H1 (cell line): ENCODE data around the gene RIN3. TPM values are rescaled to one million over a fixed set of nuclear protein-coding genes. Genes with fewer than 3 reads are reported as not detected.

Experiments used
- CTCF ChIA-PET: fragments of 300-600 bp; sonication (Branson Sonifier 250); formaldehyde crosslinking; loops from one replicate; lab custom pipeline; 2021; ENCODE audit not compliant: partially characterized antibody; lab: Charles Lee
- POLR2A ChIA-PET: fragments of 300-600 bp; sonication (Branson Sonifier 250); formaldehyde crosslinking; loops from one replicate; lab custom pipeline; 2021; ENCODE audit warnings: inconsistent platforms; ENCODE audit not compliant: partially characterized antibody; lab: Charles Lee
- DNase-seq, 2 experiments: peaks; one replicate each; pipeline versions ENCODE4 v3.0.0 to v3.0.0-alpha.2; 2010 to 2022; ENCODE audit warnings: low spot score in 2 of 2, low read depth in 1 of 2, mixed read lengths in 1 of 2
- FAIRE-seq: peaks from 2 replicates; lab custom pipeline; 2011; peaks lifted over from hg19 to GRCh38; lab: Jason Lieb, UNC
- H2AFZ ChIP-seq: 2 replicates; pipeline ENCODE4 v1.8.1; 2012; ENCODE audit warnings: low read length, inconsistent platforms
- H2AK5ac ChIP-seq: 2 replicates; pipeline ENCODE4 v1.6.1; 2013; ENCODE audit warnings: low read depth, low read length
- H2BK120ac ChIP-seq: replicated peaks from 2 replicates; pipeline ENCODE3; 2013; ENCODE audit warnings: low read depth, low read length, inconsistent platforms
- H2BK12ac ChIP-seq: 2 replicates; pipeline ENCODE4 v1.6.1; 2013; ENCODE audit warnings: low read depth, low read length
- H2BK15ac ChIP-seq: 2 replicates; pipeline ENCODE4 v1.6.1; 2013; ENCODE audit warnings: low read length
- H2BK20ac ChIP-seq: 2 replicates; pipeline ENCODE4 v1.6.1; 2013; ENCODE audit warnings: low read length
- H2BK5ac ChIP-seq: 2 replicates; pipeline ENCODE4 v1.6.1; 2013; ENCODE audit warnings: low read depth, low read length
- H3K14ac ChIP-seq: 2 replicates; pipeline ENCODE4 v1.6.1; 2013; ENCODE audit warnings: inconsistent platforms; ENCODE audit not compliant: insufficient read length
- H3K18ac ChIP-seq: 2 replicates; pipeline ENCODE4 v1.6.1; 2013; ENCODE audit warnings: low read length; ENCODE audit errors: extremely low read depth
- H3K23ac ChIP-seq: 2 replicates; pipeline ENCODE4 v1.6.1; 2013; ENCODE audit warnings: inconsistent platforms; ENCODE audit not compliant: insufficient read length
- H3K23me2 ChIP-seq: 2 replicates; pipeline ENCODE4 v1.6.1; 2013; ENCODE audit warnings: low read depth, low read length
- H3K27ac ChIP-seq: 2 replicates; pipeline ENCODE4 v1.6.1; 2011; ENCODE audit warnings: low read depth, low read length, inconsistent platforms
- H3K27me3 ChIP-seq, 4 experiments: replicated peaks in 1 of 4; 1 replicate in 1 of 4; 2 replicates in 3 of 4; pipeline versions ENCODE4 v1.6.1 to v1.8.1; 2011 to 2013; ENCODE audit warnings: low read length in 3 of 4, mild to moderate bottlenecking in 3 of 4, inconsistent platforms in 2 of 4, mixed read lengths in 2 of 4, moderate library complexity in 1 of 4; ENCODE audit not compliant: control insufficient read depth in 3 of 4, insufficient read depth in 3 of 4; ENCODE audit errors: extremely low read depth in 1 of 4
- H3K36me3 ChIP-seq, 4 experiments: 2 replicates each; pipeline versions ENCODE4 v1.6.1 to v1.8.1; 2011 to 2013; ENCODE audit warnings: mild to moderate bottlenecking in 4 of 4, low read length in 3 of 4, moderate library complexity in 2 of 4, control low read depth in 1 of 4, inconsistent platforms in 1 of 4; ENCODE audit not compliant: insufficient read depth in 4 of 4, control insufficient read depth in 2 of 4
- H3K4ac ChIP-seq: replicated peaks from 2 replicates; pipeline ENCODE3; 2013; ENCODE audit warnings: low read length, low read depth, mixed read lengths, inconsistent platforms; ENCODE audit not compliant: insufficient read length
- H3K4me1 ChIP-seq, 4 experiments: replicated peaks in 1 of 4; 1 replicate in 1 of 4; 2 replicates in 3 of 4; pipeline versions ENCODE4 v1.6.1 to v1.8.1; 2011 to 2013; ENCODE audit warnings: low read length in 3 of 4, inconsistent platforms in 2 of 4, mixed read lengths in 1 of 4; ENCODE audit not compliant: insufficient read depth in 4 of 4, control insufficient read depth in 3 of 4
- H3K4me2 ChIP-seq, 2 experiments: 2 replicates each; pipeline versions ENCODE4 v1.6.1 to v1.8.1; 2011 to 2013; ENCODE audit warnings: low read depth in 2 of 2, low read length in 2 of 2, control low read depth in 1 of 2, inconsistent platforms in 1 of 2, mild to moderate bottlenecking in 1 of 2; ENCODE audit not compliant: insufficient read depth in 1 of 2
- H3K4me3 ChIP-seq, 4 experiments: fragments of 200-600, 300-600 bp in 1 of 4; sonication (generic), shearing (Covaris generic), sonication (Bioruptor Twin) in 1 of 4; 2 replicates each; pipeline versions ENCODE4 v1.5.1 to v1.8.1; 2011 to 2016; ENCODE audit warnings: low read length in 4 of 4, low read depth in 3 of 4, control low read depth in 2 of 4, inconsistent platforms in 2 of 4, mild to moderate bottlenecking in 2 of 4, mixed read lengths in 1 of 4, moderate library complexity in 1 of 4; ENCODE audit not compliant: insufficient read depth in 2 of 4; ENCODE audit errors: extremely low read depth in 1 of 4
- H3K56ac ChIP-seq: replicated peaks from 2 replicates; pipeline ENCODE3; 2013; ENCODE audit warnings: low read depth, mild to moderate bottlenecking, mixed read lengths, low read length, inconsistent platforms; ENCODE audit not compliant: insufficient read length
- H3K79me1 ChIP-seq: 2 replicates; pipeline ENCODE4 v1.6.1; 2013; ENCODE audit warnings: low read depth, low read length, control low read depth
- H3K79me2 ChIP-seq, 2 experiments: 2 replicates each; pipeline versions ENCODE4 v1.6.1 to v1.8.1; 2012 to 2013; ENCODE audit warnings: low read length in 2 of 2, mild to moderate bottlenecking in 2 of 2, inconsistent platforms in 1 of 2; ENCODE audit not compliant: insufficient read depth in 2 of 2, control insufficient read depth in 1 of 2
- H3K9ac ChIP-seq, 4 experiments: replicated peaks in 1 of 4; 1 replicate in 1 of 4; 2 replicates in 3 of 4; pipeline versions ENCODE4 v1.6.1 to v1.8.1; 2011 to 2013; ENCODE audit warnings: low read depth in 3 of 4, low read length in 3 of 4, control low read depth in 2 of 4, mild to moderate bottlenecking in 2 of 4, moderate library complexity in 2 of 4, inconsistent platforms in 1 of 4; ENCODE audit errors: extremely low read depth in 1 of 4
- H3K9me3 ChIP-seq, 2 experiments: 2 replicates each; pipeline versions ENCODE4 v1.6.1 to v1.8.1; 2012 to 2013; ENCODE audit warnings: mild to moderate bottlenecking in 2 of 2, moderate library complexity in 2 of 2, control low read depth in 1 of 2, inconsistent platforms in 1 of 2, low read depth in 1 of 2, low read length in 1 of 2, mixed read lengths in 1 of 2; ENCODE audit not compliant: insufficient read depth in 2 of 2
- H4K20me1 ChIP-seq, 2 experiments: replicated peaks in 1 of 2; 2 replicates each; pipeline versions ENCODE3 to v1.8.1; 2011 to 2013; ENCODE audit warnings: inconsistent platforms in 2 of 2, low read length in 2 of 2, mild to moderate bottlenecking in 1 of 2; ENCODE audit not compliant: insufficient read depth in 2 of 2, control insufficient read depth in 1 of 2
- H4K5ac ChIP-seq: 2 replicates; pipeline ENCODE4 v1.6.1; 2013; ENCODE audit warnings: low read length, low read depth, mixed read lengths, inconsistent platforms; ENCODE audit not compliant: insufficient read length
- H4K8ac ChIP-seq: 2 replicates; pipeline ENCODE4 v1.8.0; 2013; ENCODE audit warnings: mild to moderate bottlenecking, moderate library complexity, low read length, inconsistent platforms; ENCODE audit not compliant: insufficient read depth; ENCODE audit errors: extremely low read depth
- H4K91ac ChIP-seq: replicated peaks from 2 replicates; pipeline ENCODE3; 2013; ENCODE audit warnings: low read length, mixed read lengths, inconsistent platforms; ENCODE audit not compliant: insufficient read length
- MAX ChIP-seq: IDR thresholded peaks from 2 replicates; pipeline ENCODE4 v1.6.1; 2012; ENCODE audit warnings: inconsistent platforms
- PHF8 ChIP-seq: fragments of 200-600 bp; sonication (generic); conservative IDR thresholded peaks from 2 replicates; pipeline ENCODE4 v1.7.1; 2012; ENCODE audit warnings: low read depth, mild to moderate bottlenecking, inconsistent platforms, low read length, moderate library complexity
- WGBS, 2 experiments: shearing (Covaris generic) in 1 of 2; methylation state at CpG; one replicate each; pipeline versions ENCODE4 v1.1.6 to v1.1.7; 2013 to 2015; ENCODE audit warnings: low lambda C conversion rate in 2 of 2, mixed read lengths in 2 of 2, inconsistent platforms in 1 of 2, low coverage in 1 of 2, missing lambda C conversion rate in 1 of 2; ENCODE audit not compliant: insufficient replicate concordance in 2 of 2, insufficient coverage in 1 of 2, insufficient read length in 1 of 2; ENCODE audit errors: extremely low coverage in 1 of 2, missing lambda C conversion rate in 1 of 2; 5-methylcytosine and 5-hydroxymethylcytosine counted together
- polyA plus RNA-seq, 7 experiments: library from polyadenylated mRNA; depleted of rRNA in 3 of 7; stranded (reverse) in 5 of 7; unstranded in 2 of 7; fragments of >200 nt in 5 of 7; fragments of 200-250 nt in 2 of 7; gene quantifications; 1 replicate in 5 of 7; 2 replicates in 1 of 7; 4 replicates in 1 of 7; pipeline versions ENCODE4 v1.2.1 to v1.2.3, GENCODE V29; 2011 to 2013; ENCODE audit warnings: missing spikeins in 2 of 7, mixed read lengths in 2 of 7
- total RNA-seq: library from RNA; stranded (reverse); fragmentation: NEBNext Ultra II Directional; extraction: Animal tissue kit (Norgen Biotek cat#: 25700); gene quantifications from 2 replicates; pipeline ENCODE4 v1.2.1, GENCODE V29; 2021

RIN3 gene
- total and polyA plus RNA-seq, 2 of the 8 experiments (the other 6 are each of a cell fraction or from before 2014, with no cell fraction given) = 0.59 to 1.5 TPM

GRCh38 chr14:92695562-92695961, 182.0 kb downstream of the RIN3 start:
- Histone ChIP-seq H2AK5ac (no peak overlapping the region), H4K91ac (no peak overlapping the region)
- POLR2A ChIA-PET = no interaction called here
- TF ChIP-seq PHF8 = no peak
- no peak for TF ChIP-seq MAX
- TF ChIP-seq, all 59 proteins: peak for 0
- Histone ChIP-seq H3K27ac (no peak overlapping the region), H3K9ac (no peak overlapping the region), H4K8ac (no peak overlapping the region), H2BK20ac (no peak overlapping the region), H4K20me1 (no peaks in the 10 kb centered on the region), H2BK12ac (no peak overlapping the region), H3K14ac (no peak overlapping the region), H3K4me3 (no peak overlapping the region), H3K36me3 (no peaks in the 10 kb centered on the region), H3K79me2 (no peaks in the 10 kb centered on the region), H3K23ac (no peak overlapping the region), H3K23me2 (no peaks in the 10 kb centered on the region), H3K4me1 (no peaks in the 10 kb centered on the region), H3K4me2 (no peak overlapping the region), H3K9me3 (no peaks in the 10 kb centered on the region), H3K79me1 (no peaks in the 10 kb centered on the region), H2BK15ac (no peak overlapping the region), H4K5ac (no peak overlapping the region), H3K18ac (no peak overlapping the region), H3K27me3 (no peaks in the 10 kb centered on the region), H3K4ac (no peak overlapping the region), H2AFZ (no peak overlapping the region), H2BK5ac (no peak overlapping the region), H2BK120ac (no peak overlapping the region), H3K56ac (no peak overlapping the region)
- no peak for FAIRE-seq
- WGBS, 2 experiments = 91% methylated on average over 1 of the region's 1 CpG; no CpG with 5 or more reads in 1 of the 2 experiments
- no peak for DNase-seq
- CTCF ChIA-PET = interaction anchor here (1.4 to 1.7 kb wide), 3 partner anchors 8 to 52 kb away, joined by 4 to 6 read pairs (median 4); no protein-coding TSS in a partner anchor
